Mesothelial cell of epicardium (in vitro differentiated cells): ENCODE data around the gene TCOF1. TPM values are rescaled to one million over a fixed set of nuclear protein-coding genes. Genes with fewer than 3 reads are reported as not detected.

Source experiments
- DNase-seq, 2 experiments: peaks; one replicate each; pipeline ENCODE4 v3.0.0; 2021; ENCODE audit warnings: low spot score in 2 of 2; ENCODE audit not compliant: unreplicated experiment in 2 of 2
- H3K27ac Mint-ChIP-seq: 2 replicates; pipeline ENCODE4 v1.8.0; 2021; ENCODE audit warnings: mixed read lengths
- H3K27me3 Mint-ChIP-seq: 2 replicates; pipeline ENCODE4 v1.8.0; 2021; ENCODE audit warnings: low read depth, mixed read lengths
- H3K36me3 Mint-ChIP-seq: 2 replicates; pipeline ENCODE4 v1.8.0; 2021; ENCODE audit warnings: mixed read lengths
- H3K4me1 Mint-ChIP-seq: 2 replicates; pipeline ENCODE4 v1.8.0; 2021; ENCODE audit warnings: mixed read lengths
- H3K4me3 Mint-ChIP-seq: 2 replicates; pipeline ENCODE4 v1.8.0; 2021; ENCODE audit warnings: mild to moderate bottlenecking, moderate library complexity, mixed read lengths
- H3K9me3 Mint-ChIP-seq: 2 replicates; pipeline ENCODE4 v1.8.0; 2021; ENCODE audit warnings: mixed read lengths
- total RNA-seq: library from RNA; stranded (reverse); gene quantifications from 3 replicates; pipeline ENCODE4 v1.2.1, GENCODE V29; 2021
- TF ChIP-seq, protein P1 (sequence below): fragments of 200-600 bp; sonication (generic); IDR thresholded peaks from one replicate; pipeline ENCODE4 v1.5.0; 2021; ENCODE audit warnings: antibody characterized with exemption; ENCODE audit not compliant: unreplicated experiment

TCOF1 gene
- total RNA-seq, 1 donor from 2014 or later: 58.8 TPM

DNA sequence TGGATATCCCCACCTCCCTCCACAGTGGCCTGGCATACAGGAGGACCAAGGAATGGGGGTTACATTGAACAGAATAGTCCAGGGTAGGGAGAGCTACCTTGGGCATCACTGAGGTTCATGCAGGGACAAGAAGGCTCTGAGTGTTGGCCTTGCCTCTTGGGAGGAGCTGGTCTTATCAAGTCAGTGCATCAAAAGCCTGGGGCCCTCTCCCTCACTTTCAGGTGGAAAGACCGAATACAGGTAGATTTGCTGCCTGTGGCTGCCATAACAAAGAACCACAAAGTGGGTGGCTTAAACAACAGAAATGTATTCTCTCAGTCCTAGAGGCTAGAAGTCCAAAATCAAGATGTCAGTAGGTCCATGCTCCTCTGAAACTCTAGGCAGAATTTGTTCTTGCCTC lies 36.3 kb upstream of the TCOF1 start:
- Mint-ChIP-seq H3K4me1 (peaks cover 38% of the 10 kb centered on the region), H3K9me3 (peaks cover 4% of the 10 kb centered on the region), H3K27me3 (no peaks in the 10 kb centered on the region), H3K36me3 (no peaks in the 10 kb centered on the region), H3K4me3 (no peak overlapping the region), H3K27ac (no peak overlapping the region)
- TF ChIP-seq, protein P1, sequence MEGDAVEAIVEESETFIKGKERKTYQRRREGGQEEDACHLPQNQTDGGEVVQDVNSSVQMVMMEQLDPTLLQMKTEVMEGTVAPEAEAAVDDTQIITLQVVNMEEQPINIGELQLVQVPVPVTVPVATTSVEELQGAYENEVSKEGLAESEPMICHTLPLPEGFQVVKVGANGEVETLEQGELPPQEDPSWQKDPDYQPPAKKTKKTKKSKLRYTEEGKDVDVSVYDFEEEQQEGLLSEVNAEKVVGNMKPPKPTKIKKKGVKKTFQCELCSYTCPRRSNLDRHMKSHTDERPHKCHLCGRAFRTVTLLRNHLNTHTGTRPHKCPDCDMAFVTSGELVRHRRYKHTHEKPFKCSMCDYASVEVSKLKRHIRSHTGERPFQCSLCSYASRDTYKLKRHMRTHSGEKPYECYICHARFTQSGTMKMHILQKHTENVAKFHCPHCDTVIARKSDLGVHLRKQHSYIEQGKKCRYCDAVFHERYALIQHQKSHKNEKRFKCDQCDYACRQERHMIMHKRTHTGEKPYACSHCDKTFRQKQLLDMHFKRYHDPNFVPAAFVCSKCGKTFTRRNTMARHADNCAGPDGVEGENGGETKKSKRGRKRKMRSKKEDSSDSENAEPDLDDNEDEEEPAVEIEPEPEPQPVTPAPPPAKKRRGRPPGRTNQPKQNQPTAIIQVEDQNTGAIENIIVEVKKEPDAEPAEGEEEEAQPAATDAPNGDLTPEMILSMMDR: no peak
- DNase-seq: no peak

DNA sequence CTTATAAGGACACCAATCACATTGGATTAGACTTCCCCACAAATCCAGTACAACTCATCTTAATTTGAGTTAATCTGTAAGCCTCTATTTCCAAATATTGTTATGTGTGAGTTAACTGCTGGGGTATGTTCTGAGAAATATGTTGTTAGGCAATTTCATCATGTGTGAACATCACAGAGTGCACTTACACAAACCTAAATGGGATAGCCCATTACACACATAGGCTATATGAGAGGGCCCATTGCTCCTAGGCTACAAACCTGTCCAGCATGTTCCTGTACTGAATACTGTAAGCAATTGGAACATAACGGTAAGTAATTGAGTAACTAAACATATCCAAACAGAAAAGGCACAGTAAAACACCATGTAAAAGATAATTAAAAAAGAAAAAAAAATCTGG lies 35.7 kb upstream of the TCOF1 start:
- Mint-ChIP-seq H3K9me3 (peaks cover 4% of the 10 kb centered on the region), H3K4me3 (no peak overlapping the region), H3K27me3 (no peaks in the 10 kb centered on the region), H3K27ac (no peak overlapping the region), H3K4me1 (peaks cover 38% of the 10 kb centered on the region), H3K36me3 (no peaks in the 10 kb centered on the region)
- TF ChIP-seq, protein P1: no peak
- no peak for DNase-seq

DNA sequence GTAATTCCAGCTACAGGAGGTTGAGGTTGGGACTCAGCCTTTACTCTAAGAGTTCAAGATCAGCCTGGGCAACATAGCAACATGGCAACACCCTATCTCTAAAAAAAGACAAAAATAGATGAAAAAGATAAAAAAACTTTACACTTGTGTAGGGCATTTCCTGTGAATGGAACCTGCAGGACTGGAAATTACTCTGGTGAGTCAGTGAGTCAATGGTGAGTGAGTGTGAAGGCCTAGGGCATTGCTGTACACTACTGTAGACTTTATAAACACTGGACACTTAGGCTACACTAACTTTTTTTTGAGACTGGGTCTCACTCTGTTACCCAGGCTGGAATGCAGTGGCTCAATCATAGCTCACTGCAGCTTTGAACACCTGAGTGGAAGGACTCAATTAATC lies 35.3 kb upstream of the TCOF1 start:
- no peak overlapping the region for H3K4me3 Mint-ChIP-seq
- DNase-seq: no peak
- H3K27ac Mint-ChIP-seq: no peak overlapping the region
- peaks cover 4% of the 10 kb centered on the region for H3K9me3 Mint-ChIP-seq
- no peaks in the 10 kb centered on the region for H3K27me3 Mint-ChIP-seq
- no peaks in the 10 kb centered on the region for H3K36me3 Mint-ChIP-seq
- H3K4me1 Mint-ChIP-seq: peaks cover 37% of the 10 kb centered on the region
- TF ChIP-seq, protein P1: no peak

DNA sequence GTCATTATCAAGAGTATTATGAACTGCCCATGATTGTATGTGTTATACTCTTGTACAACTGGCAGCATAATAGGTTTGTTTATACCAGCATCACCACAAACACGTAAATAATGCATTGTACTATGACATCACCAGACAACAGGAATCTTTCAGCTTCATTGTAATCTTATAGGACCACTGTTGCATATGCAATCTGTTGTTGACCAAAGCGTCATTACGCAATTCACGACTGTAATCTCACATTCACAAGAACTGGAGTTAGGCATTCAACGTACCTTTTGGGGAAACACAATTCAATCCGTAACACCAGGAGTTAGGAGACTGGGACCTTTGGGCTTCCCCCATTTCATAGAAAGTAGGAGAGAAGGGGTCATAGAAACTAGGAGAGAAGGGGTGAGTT lies 34.4 kb upstream of the TCOF1 start:
- H3K27me3 Mint-ChIP-seq: no peaks in the 10 kb centered on the region
- TF ChIP-seq, protein P1: no peak
- H3K36me3 Mint-ChIP-seq: no peaks in the 10 kb centered on the region
- H3K4me1 Mint-ChIP-seq: peaks cover 36% of the 10 kb centered on the region
- no peak overlapping the region for H3K4me3 Mint-ChIP-seq
- no peak for DNase-seq
- peaks cover 4% of the 10 kb centered on the region for H3K9me3 Mint-ChIP-seq
- no peak overlapping the region for H3K27ac Mint-ChIP-seq

DNA sequence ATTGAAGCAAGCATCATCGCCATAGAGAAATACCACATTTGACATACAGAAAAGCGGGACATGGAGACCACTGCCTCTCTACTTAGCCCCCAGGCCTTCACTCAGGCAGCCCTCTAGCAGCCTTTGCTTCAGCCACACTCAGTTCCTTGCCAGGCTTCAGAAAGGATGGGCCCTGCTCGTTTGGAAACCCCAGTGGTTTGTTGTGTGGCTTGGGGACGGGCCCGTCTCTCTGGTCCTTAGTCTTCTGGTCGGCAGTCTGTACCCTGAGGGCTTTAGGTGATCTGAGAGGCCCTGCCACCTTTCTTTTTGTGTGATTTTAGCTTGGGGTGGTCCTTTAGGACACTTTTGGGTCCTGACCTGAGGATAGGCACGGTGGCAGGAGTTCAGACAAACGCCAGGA lies 33.7 kb upstream of the TCOF1 start:
- peaks cover 4% of the 10 kb centered on the region for H3K9me3 Mint-ChIP-seq
- no peak for DNase-seq
- H3K4me1 Mint-ChIP-seq: peaks cover 30% of the 10 kb centered on the region
- no peaks in the 10 kb centered on the region for H3K36me3 Mint-ChIP-seq
- H3K4me3 Mint-ChIP-seq: no peak overlapping the region
- no peaks in the 10 kb centered on the region for H3K27me3 Mint-ChIP-seq
- TF ChIP-seq, protein P1: no peak
- no peak overlapping the region for H3K27ac Mint-ChIP-seq

DNA sequence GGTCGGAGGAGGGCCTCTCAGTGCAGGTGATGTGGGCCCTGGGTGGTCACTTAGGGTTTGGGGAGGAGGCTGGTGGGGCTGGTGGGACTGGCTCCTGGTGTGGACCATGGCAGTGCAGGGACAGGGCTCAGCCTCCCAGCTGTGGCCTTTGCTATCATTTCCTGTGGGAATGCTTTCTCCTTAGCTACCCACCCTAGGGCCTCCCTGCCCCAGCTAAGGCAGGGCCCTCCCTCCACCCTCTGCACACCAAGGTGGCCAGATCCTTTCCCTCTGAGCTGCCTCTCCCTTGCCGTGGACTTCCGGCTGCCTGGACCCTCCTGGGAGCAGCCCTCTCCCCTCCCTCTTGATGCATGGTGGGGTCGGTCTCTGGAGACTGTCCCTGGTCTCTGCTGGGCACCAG lies 32.1 kb upstream of the TCOF1 start:
- H3K27ac Mint-ChIP-seq: no peak overlapping the region

More for the DNA sequence above, 32.1 kb upstream of the TCOF1 start:
- Mint-ChIP-seq H3K4me1 (peaks cover 30% of the 10 kb centered on the region), H3K27me3 (no peaks in the 10 kb centered on the region), H3K36me3 (no peaks in the 10 kb centered on the region), H3K4me3 (no peak overlapping the region), H3K9me3 (peaks cover 4% of the 10 kb centered on the region)
- TF ChIP-seq, protein P1: no peak
- no peak for DNase-seq
